SU-DHL-6 (cell line): ENCODE data around the gene UXS1.

Experiments
- H2AFZ ChIP-seq: fragments of 200-600 bp; sonication (generic); 2 replicates; pipeline ENCODE4 v1.6.1; 2014; ENCODE audit warnings: low read depth, mild to moderate bottlenecking, moderate library complexity, mixed read lengths, antibody characterized with exemption, low read length; ENCODE audit not compliant: severe bottlenecking
- H3F3A ChIP-seq: fragments of 200-600 bp; shearing (Covaris generic); 2 replicates; pipeline ENCODE4 v1.6.0; 2016; ENCODE audit warnings: antibody characterized with exemption, mild to moderate bottlenecking; ENCODE audit not compliant: insufficient read depth
- H3K27ac ChIP-seq: fragments of 200-600 bp; sonication (generic); 2 replicates; pipeline ENCODE4 v1.5.1; 2016; ENCODE audit warnings: low read depth, mild to moderate bottlenecking, low read length, moderate library complexity, mixed read lengths
- H3K27me3 ChIP-seq: fragments of 200-600 bp; sonication (generic), shearing (Covaris generic); 2 replicates; pipeline ENCODE4 v1.6.0; 2014; ENCODE audit warnings: mild to moderate bottlenecking, low read length
- H3K36me3 ChIP-seq: fragments of 200-600 bp; sonication (generic); 2 replicates; pipeline ENCODE4 v1.6.1; 2014; ENCODE audit warnings: mild to moderate bottlenecking, low read length, mixed read lengths
- H3K4me2 ChIP-seq: fragments of 300-600, 200-600 bp; shearing (Covaris generic), sonication (generic); 2 replicates; pipeline ENCODE4 v1.6.0; 2014; ENCODE audit warnings: low read length, low read depth, mild to moderate bottlenecking; ENCODE audit not compliant: poor library complexity, severe bottlenecking
- H3K4me3 ChIP-seq: fragments of 200-600 bp; sonication (generic); 2 replicates; pipeline ENCODE4 v1.5.1; 2014; ENCODE audit warnings: antibody characterized with exemption, low read length, mild to moderate bottlenecking, mixed read lengths; ENCODE audit not compliant: insufficient read depth, poor library complexity, severe bottlenecking
- H3K79me2 ChIP-seq: fragments of 200-600 bp; sonication (generic); 2 replicates; pipeline ENCODE4 v1.6.1; 2014; ENCODE audit warnings: mild to moderate bottlenecking, low read length, moderate library complexity; ENCODE audit not compliant: insufficient read depth
- H3K9ac ChIP-seq: fragments of 200-600 bp; sonication (generic); 2 replicates; pipeline ENCODE4 v1.7.0; 2014; ENCODE audit warnings: mild to moderate bottlenecking, low read length
- H3K9me2 ChIP-seq: fragments of 200-600 bp; sonication (generic); replicated peaks from 2 replicates; pipeline ENCODE4 v1.6.1; 2014; ENCODE audit warnings: low read length; ENCODE audit not compliant: insufficient read depth
- H3K9me3 ChIP-seq: fragments of 200-600 bp; sonication (generic); 2 replicates; pipeline ENCODE4 v1.6.1; 2014; ENCODE audit warnings: low read length, mixed read lengths; ENCODE audit not compliant: insufficient read depth
- H4K20me1 ChIP-seq: fragments of 200-600 bp; sonication (generic); 2 replicates; pipeline ENCODE4 v1.6.1; 2014; ENCODE audit warnings: low read depth, mild to moderate bottlenecking, antibody characterized with exemption, low read length, moderate library complexity, mixed read lengths
- CTCF ChIP-seq: fragments of 200-600 bp; sonication (generic); IDR thresholded peaks from one replicate; pipeline ENCODE4 v1.5.1; 2017; ENCODE audit warnings: antibody characterized with exemption, mild to moderate bottlenecking, low read length, moderate library complexity; ENCODE audit not compliant: insufficient read depth, poor library complexity, severe bottlenecking
- EZH2phosphoT487 ChIP-seq: fragments of 200-600 bp; sonication (generic), shearing (Covaris generic); conservative IDR thresholded peaks from 2 replicates; pipeline ENCODE4 v1.6.1; 2018; ENCODE audit warnings: mild to moderate bottlenecking, antibody characterized with exemption, low read length, moderate library complexity, mixed read lengths

The UXS1 gene

GRCh38 chr2:106075048-106075447, 119.1 kb downstream of the UXS1 start:
- TF ChIP-seq CTCF (no peak), EZH2phosphoT487 (no peak)
- H3K9me3 ChIP-seq = no peaks in the 10 kb centered on the region

GRCh38 chr2:106073678-106074406, 120.3 kb downstream of the UXS1 start:
- no peaks in the 10 kb centered on the region for H3K36me3 ChIP-seq
- H3F3A ChIP-seq = no peaks in the 10 kb centered on the region
- no peak for TF ChIP-seq CTCF
- no peak overlapping the region for H2AFZ ChIP-seq
- H3K9me2 ChIP-seq = no peaks in the 10 kb centered on the region
- H3K4me3 ChIP-seq = no peak overlapping the region
- no peaks in the 10 kb centered on the region for H3K27me3 ChIP-seq
- no peaks in the 10 kb centered on the region for H3K9me3 ChIP-seq
- H4K20me1 ChIP-seq = no peaks in the 10 kb centered on the region
- no peak overlapping the region for H3K9ac ChIP-seq
- no peak overlapping the region for H3K27ac ChIP-seq
- H3K4me2 ChIP-seq = no peak overlapping the region
- no peaks in the 10 kb centered on the region for H3K79me2 ChIP-seq

More at GRCh38 chr2:106075048-106075447, 119.1 kb downstream of the UXS1 start:
- Histone ChIP-seq H3K36me3 (no peaks in the 10 kb centered on the region), H3K9ac (no peak overlapping the region), H3K4me2 (no peak overlapping the region), H3K27ac (no peak overlapping the region), H3F3A (no peaks in the 10 kb centered on the region), H3K9me2 (no peaks in the 10 kb centered on the region), H4K20me1 (no peaks in the 10 kb centered on the region), H2AFZ (no peak overlapping the region), H3K79me2 (no peaks in the 10 kb centered on the region), H3K4me3 (no peak overlapping the region), H3K27me3 (no peaks in the 10 kb centered on the region)

GRCh38 chr2:106070181-106070580, 123.9 kb downstream of the UXS1 start:
- Histone ChIP-seq H3K27ac (no peak overlapping the region), H4K20me1 (no peaks in the 10 kb centered on the region), H3F3A (no peaks in the 10 kb centered on the region), H3K4me2 (no peak overlapping the region), H3K9me2 (no peaks in the 10 kb centered on the region), H3K36me3 (no peaks in the 10 kb centered on the region), H3K9ac (no peak overlapping the region), H3K79me2 (no peaks in the 10 kb centered on the region), H2AFZ (no peak overlapping the region), H3K9me3 (no peaks in the 10 kb centered on the region), H3K27me3 (no peaks in the 10 kb centered on the region), H3K4me3 (no peak overlapping the region)
- TF ChIP-seq EZH2phosphoT487 (no peak), CTCF (no peak)
